GM10266 (cell line): ENCODE results near the gene TGM6.

Experiments used
- DNase-seq: peaks from one replicate; pipeline ENCODE4 v3.0.0; 2012; ENCODE audit errors: extremely low spot score
- TF ChIP-seq, protein P1 (sequence below): IDR thresholded peaks from 2 replicates; pipeline ENCODE4 v1.5.1; 2012; ENCODE audit warnings: mild to moderate bottlenecking, low read depth; ENCODE audit not compliant: control insufficient read depth, insufficient read depth; ENCODE audit errors: missing control alignments

The TGM6 gene

DNA sequence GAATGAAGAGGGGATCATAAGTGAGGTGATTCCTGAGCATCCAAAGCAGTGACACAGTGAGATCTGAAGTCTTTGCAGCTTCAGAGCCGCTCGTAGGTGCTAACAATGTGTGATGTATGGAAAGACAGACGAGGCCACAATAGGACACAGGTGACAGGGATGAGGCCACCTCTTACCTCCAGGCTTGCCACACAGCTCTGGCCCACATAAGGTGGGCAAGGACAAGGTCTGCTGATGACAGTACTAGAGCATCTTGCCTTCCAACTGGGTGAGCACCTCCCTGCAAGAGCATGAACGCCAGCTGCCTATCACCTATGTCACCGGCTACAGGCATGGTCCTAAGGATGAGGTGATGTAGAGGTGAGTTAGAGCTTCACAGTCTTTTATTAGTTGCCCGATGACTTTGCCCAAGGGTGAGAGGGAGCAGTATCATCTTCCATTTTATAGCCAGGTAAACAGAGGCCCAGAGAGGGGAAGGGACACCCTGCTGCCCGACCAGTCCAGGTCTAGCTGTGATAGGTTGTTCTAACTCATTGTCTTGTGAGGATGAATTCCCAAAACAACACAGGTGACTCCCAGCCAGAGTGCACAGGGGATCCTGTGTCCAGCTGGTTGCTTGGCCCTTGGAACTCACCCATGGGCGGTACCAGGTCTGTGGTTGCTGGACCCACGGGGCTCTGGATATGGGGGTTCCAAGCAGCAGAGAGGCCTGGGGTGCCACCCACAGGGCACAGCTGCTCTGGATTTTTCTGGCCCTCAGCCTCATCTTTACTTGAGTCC lies 6.2 kb upstream of the TGM6 start:
- DNase-seq, result no peak

DNA sequence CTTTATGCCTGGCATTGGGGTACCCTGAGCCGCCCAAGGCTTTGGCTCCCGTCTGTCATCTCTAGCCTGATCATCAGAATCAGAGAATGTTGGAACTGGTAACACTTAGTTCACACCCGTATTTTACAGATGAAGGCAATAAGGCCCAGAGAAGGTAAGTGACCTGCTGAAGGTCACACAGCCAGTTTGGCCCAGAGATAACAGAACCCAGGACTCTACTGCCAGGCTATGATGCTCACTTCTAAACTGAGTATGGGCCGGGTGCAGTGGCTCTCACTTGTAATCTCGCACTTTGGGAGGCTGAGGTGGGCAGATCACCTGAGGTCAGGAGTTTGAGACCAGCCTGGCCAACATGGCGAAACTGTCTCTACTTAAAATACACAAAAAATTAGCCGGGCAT lies 1.8 kb upstream of the TGM6 start:
- TF ChIP-seq, protein P1, sequence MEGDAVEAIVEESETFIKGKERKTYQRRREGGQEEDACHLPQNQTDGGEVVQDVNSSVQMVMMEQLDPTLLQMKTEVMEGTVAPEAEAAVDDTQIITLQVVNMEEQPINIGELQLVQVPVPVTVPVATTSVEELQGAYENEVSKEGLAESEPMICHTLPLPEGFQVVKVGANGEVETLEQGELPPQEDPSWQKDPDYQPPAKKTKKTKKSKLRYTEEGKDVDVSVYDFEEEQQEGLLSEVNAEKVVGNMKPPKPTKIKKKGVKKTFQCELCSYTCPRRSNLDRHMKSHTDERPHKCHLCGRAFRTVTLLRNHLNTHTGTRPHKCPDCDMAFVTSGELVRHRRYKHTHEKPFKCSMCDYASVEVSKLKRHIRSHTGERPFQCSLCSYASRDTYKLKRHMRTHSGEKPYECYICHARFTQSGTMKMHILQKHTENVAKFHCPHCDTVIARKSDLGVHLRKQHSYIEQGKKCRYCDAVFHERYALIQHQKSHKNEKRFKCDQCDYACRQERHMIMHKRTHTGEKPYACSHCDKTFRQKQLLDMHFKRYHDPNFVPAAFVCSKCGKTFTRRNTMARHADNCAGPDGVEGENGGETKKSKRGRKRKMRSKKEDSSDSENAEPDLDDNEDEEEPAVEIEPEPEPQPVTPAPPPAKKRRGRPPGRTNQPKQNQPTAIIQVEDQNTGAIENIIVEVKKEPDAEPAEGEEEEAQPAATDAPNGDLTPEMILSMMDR, result no peak
- DNase-seq, result no peak

More for the DNA sequence above, 6.2 kb upstream of the TGM6 start:
- TF ChIP-seq, protein P1, result no peak

DNA sequence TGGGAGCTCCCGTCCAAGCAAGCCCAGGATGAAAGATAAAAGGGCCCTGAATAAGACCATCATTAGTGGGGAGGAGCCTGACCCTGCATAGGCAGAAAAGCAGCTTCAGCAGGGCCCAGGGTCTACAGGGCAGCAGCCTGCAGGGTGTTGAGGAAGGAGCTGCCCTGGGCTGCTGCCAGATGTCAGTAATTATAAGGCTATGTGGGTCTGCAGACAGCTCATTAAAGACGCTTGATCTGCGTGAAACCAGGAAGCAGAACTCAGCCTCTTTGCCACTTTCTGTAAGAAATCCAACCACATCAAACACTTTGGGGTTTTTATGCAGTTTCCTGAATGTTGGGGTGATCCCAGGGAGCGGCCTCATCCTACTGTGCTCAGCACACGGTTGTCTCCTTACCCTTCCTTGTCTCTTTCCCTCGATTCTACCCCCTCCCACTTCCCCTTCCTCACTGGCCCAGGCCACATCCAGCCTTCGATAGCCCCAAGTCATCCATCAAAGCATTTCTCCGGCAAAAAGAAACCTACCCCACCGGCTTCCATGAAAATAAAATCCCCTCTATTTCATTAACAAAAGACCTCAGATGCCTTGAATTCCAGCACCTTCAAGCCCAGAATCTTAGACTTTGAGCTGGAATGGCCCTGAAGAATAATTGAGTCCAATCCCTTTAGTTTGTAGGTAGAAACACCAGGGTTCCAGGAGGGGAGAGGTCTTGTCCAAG lies 1.0 kb upstream of the TGM6 start:
- no peak for DNase-seq
- TF ChIP-seq, protein P1, result no peak

DNA sequence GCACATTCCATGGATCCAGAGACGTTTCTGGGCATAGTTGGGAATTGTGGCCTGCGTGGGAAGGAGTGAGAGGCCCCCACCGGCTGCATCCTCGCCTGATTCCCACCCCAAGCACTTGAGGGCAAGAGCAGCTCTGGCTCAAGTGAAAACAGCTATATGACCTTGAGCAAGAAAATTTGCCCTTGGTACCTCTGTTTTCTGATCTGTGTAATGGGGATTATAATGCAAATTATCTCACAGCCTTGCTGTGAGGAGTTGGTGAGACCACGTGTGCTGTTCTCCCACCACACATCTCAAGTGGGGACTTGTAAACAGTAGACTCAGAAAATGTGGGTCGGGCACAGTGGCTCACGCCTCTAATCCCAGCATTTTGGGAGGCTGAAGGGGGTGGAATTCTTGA lies 602 bp downstream of the TGM6 start:
- TF ChIP-seq, protein P1, result no peak
- DNase-seq, result no peak

DNA sequence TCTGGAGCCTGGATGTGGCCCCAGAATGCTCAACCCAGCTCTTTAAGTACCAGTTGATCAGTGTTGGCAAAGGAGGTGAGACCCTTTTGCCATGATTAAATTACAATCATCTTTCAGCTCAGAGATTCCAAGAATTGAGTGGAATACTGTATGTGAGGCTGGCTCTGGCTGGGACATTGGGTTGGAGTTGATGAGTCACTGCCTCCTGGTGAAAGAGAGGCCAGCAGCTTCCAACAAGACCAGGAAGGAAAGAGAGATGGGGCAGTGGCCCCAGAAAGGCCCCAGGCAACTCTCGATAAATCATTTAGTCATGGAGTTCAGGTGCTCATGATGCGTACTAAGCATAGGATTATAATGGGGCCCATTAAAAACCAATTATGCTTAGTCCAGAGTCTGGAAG lies 2.1 kb downstream of the TGM6 start:
- TF ChIP-seq, protein P1, result no peak
- DNase-seq, result no peak

DNA sequence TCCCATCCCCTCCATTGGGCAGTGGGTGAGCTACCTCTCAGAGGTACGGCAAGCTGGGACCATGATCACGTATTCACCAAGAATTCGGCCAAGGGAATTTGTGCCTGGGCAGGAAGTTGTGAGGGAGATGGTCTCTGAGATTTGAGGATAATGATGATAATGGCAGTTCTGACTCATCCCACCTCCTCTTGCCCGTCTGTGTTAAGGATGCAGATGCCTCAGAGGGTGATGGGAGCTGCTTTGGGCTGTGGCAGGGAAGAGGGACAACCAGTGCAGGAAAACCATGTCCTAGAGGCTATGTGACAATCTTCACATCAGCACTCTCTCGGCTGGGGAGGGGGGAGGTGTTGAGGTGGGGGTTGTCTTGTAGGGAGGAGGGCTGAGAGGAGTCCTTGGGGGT lies 4.3 kb downstream of the TGM6 start:
- TF ChIP-seq, protein P1, result no peak
- no peak for DNase-seq

DNA sequence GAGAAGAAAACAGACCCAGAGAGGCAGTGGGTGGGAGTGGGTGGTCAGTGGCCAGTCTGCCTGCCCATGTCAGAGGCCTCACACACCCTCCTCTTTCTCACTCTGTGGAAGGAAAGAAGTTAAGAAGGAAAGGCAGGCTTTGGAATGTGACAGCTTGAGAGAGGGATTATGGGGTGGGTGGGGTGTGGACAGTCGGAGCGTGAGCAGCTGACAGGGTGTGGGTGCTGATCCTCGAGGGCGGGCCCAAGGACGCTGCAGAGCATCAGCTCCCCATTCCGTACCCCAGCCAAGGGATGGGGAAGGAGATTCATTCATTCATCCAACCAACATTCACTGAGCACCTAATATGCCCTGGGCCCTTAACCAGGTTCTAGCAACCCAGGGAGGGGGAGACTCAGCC lies 4.8 kb downstream of the TGM6 start:
- TF ChIP-seq, protein P1, result no peak
- no peak for DNase-seq
